Astrocyte of the spinal cord (primary cell): ENCODE results near the gene TMEM181.
"Not testable (repeated sequence)": the region's sequence is repeated elsewhere in the genome, so short reads cannot be mapped to it uniquely, and the experiment has no call there.

Source experiments
- DNase-seq: peaks from one replicate; pipeline ENCODE4 v3.0.0; 2011; ENCODE audit warnings: low read depth, low spot score
- H3K4me3 ChIP-seq: 2 replicates; pipeline ENCODE4 v1.5.1; 2011; ENCODE audit warnings: low read depth, mild to moderate bottlenecking, low read length, moderate library complexity
- in situ Hi-C: cut with HindIII; loops from 2 replicates; pipeline ENCODE4 v1.10.0; 2017; ENCODE audit warnings: low sequenced_read_pairs
- TF ChIP-seq, protein P1 (sequence below): IDR thresholded peaks from 2 replicates; pipeline ENCODE4 v1.5.1; 2012; ENCODE audit warnings: low read depth, mild to moderate bottlenecking, low read length, inconsistent platforms

The TMEM181 gene

DNA sequence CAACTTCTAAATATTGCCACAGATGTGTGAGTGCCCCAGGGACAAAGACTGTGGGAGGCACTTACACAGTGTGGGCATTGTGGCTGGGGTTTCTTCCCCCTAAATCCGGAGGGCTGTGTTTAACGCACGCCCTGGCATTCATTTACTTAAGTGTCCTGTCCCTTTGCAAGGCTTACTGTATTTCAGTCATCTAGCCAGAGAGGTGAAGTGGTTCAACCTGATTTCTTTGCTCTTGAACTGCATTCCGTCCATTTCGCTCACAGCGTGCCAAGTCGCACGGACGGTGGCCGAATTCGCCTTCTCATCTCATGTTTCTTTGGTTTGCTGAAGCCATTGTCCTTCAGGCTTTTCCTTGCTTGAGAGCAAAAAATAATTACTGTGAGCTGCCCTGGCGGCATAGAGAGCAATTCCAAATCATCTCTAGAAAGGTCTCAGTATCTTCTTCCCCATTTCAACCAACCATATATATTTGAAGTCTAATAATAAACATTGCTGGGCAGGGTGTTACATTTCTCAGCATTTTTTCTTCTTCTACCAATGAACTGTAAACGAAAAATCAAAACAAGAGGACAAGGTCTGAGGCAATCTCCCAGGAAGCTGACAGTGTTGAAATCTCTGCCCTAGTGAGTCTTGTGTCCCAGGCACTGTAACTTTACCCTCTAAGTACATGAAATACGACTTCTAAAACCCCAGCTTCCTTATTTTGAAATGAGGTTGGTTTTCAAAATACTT, 106.9 kb downstream of the TMEM181 start:
- in situ Hi-C loops: no loop called here
- DNase-seq: peak; percentile 59
- H3K4me3 ChIP-seq: no peak overlapping the region
- TF ChIP-seq, protein P1, sequence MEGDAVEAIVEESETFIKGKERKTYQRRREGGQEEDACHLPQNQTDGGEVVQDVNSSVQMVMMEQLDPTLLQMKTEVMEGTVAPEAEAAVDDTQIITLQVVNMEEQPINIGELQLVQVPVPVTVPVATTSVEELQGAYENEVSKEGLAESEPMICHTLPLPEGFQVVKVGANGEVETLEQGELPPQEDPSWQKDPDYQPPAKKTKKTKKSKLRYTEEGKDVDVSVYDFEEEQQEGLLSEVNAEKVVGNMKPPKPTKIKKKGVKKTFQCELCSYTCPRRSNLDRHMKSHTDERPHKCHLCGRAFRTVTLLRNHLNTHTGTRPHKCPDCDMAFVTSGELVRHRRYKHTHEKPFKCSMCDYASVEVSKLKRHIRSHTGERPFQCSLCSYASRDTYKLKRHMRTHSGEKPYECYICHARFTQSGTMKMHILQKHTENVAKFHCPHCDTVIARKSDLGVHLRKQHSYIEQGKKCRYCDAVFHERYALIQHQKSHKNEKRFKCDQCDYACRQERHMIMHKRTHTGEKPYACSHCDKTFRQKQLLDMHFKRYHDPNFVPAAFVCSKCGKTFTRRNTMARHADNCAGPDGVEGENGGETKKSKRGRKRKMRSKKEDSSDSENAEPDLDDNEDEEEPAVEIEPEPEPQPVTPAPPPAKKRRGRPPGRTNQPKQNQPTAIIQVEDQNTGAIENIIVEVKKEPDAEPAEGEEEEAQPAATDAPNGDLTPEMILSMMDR: no peak

DNA sequence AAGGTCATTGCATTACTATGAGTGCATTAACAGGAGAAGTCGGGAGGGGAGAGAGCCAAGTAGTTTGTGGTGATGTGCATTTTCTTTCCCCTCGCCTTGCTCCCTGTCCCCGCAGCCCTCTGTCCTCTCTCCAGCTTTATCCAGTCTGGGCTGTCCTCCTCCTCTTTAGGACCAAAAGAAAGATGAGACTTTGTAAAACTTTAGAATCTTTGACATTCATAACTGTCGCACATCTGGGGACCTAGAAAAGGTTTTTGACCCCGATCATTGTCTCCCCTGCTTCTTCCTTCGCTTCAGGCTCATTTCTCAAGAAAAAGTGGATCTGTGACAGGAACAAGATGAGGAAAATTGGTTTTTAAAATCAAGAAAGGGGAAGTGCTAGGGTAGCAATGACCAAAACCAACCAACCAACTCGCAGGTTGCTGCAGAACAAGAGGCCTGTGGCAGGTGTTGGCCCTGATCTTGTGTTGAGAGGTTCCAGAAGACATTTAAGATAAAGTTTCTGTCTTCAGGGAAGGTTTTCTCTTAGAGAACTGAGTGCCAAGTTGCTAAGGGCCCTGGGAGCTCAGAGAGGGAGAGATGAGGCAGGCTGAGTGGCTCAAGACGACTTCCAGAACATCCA, 107.6 kb downstream of the TMEM181 start:
- in situ Hi-C loops: no loop called here
- TF ChIP-seq, protein P1: no peak
- H3K4me3 ChIP-seq: no peak overlapping the region
- DNase-seq: no peak

DNA sequence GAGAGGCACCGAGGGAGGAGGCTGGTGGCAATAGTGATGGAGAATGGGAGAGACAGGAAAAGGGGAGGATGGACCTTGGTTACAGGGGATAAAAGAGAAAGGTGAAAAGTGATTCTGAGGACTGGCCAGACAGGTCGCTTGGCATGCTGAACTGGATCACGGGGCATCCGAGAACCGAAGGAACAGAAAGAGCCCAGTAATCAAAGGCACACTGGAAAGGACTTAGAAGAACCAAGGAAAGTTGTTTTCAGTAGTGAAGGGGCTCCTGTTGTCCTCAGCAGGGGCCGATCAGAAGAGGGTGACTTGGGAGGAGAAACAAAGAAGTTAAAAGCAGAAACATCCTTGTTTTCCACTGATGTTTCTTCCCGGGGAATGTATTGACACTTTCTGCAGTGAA, 108.8 kb downstream of the TMEM181 start:
- in situ Hi-C loops: no loop called here
- no peak overlapping the region for H3K4me3 ChIP-seq
- no peak for DNase-seq
- TF ChIP-seq, protein P1: no peak

DNA sequence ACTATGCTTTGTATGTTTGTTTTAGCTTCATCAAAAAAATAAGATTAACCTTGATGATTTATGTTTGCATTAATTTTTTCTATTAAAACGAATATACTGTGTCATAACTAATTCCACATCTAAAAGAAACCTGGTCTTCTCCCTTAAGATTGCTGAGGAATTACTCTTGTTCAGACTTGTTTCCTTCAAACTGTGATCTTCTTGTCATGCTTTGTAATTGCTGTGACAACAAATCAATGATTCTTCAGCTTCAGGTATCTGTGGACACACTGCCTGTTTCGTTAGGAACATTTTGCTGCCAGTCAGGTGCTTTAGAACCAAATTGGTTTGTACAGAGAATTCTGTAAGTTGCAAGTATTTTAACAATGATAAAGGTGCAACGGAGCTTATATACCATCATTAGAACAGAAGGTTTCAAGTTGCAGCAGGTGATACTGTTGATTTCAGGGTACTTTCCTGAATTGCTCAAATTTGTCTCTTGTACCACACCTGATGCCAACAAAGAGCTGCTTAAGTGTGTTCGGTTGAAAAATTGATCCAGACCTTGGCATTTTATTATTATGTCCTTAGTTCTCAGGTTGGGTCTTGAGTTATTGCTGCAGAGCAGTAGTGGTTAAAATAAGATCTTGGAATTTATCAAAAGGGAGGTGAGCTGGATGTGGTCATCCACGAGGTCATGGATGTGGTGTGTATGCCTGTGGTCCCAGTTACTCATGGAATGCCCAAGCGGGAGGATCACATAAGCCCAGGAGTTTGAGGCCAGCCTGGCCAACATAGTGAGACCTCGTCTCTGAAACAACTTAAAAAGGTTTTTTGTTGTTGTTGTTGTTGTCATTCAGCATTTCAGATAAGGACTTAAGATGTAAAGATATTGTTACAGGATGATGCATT, 109.5 kb downstream of the TMEM181 start:
- DNase-seq: no peak
- H3K4me3 ChIP-seq: no peak overlapping the region
- in situ Hi-C loops: no loop called here
- TF ChIP-seq, protein P1: no peak

DNA sequence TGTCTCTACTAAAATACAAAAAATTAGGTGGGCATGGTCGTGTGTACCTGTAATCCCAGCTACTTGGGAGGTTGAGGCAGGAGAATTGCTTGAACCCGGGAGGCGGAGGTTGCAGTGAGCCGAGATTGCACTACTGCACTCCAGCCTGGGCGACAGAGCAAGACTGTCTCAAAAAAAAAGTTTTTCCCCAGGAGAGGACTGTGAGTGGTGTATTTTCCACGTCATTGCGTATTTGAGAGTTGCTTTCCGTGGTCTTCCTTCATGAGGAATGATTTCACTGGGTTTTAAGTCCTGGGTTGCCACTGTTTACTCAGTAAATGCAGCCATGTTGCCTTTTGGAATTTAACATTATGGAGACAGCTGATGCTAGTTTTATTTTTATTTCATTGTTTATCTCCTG, 112.2 kb downstream of the TMEM181 start:
- in situ Hi-C loops, DNase-seq, H3K4me3 ChIP-seq: not testable (repeated sequence)

DNA sequence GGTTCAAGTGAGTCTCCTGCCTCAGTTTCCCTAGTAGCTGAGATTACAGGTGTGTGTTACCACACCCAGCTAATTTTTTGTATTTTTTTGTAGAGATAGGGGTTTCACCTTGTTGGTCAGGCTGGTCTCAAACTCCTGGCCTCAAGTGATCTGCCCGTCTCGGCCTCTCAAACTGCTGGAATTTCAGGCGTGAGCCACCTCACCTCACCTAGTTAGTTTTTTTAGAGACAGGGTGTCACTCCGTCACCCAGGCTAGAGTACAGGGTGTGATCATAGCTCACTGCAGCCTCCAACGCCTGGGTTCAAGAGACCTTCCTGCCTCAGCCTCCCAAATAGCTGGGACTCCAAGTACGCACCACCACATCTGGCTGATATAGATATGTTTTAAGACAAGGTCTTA, 112.8 kb downstream of the TMEM181 start:
- in situ Hi-C loops: no loop called here
- TF ChIP-seq, protein P1: no peak
- no peak overlapping the region for H3K4me3 ChIP-seq
- DNase-seq: no peak
